NCI-H1105 (cell line): ENCODE data around the gene CHRM5.

Experiments used
- DNase-seq: peaks from one replicate; lab custom pipeline; 2025; lab: John Stamatoyannopoulos, UW

CHRM5 gene

GRCh38 chr15:34101366-34102174 lies 133.3 kb downstream of the CHRM5 start, which contains the start of the genes EMC7 and PGBD4:
TSS of gene EMC7 (minus strand) at chr15:34101862. CDS start at chr15:34101839, 23 bp downstream.
TSS of gene PGBD4 (plus strand) at chr15:34102083. CDS start at chr15:34102532, 449 bp downstream.
- peak; percentile 88 for DNase-seq

DNA sequence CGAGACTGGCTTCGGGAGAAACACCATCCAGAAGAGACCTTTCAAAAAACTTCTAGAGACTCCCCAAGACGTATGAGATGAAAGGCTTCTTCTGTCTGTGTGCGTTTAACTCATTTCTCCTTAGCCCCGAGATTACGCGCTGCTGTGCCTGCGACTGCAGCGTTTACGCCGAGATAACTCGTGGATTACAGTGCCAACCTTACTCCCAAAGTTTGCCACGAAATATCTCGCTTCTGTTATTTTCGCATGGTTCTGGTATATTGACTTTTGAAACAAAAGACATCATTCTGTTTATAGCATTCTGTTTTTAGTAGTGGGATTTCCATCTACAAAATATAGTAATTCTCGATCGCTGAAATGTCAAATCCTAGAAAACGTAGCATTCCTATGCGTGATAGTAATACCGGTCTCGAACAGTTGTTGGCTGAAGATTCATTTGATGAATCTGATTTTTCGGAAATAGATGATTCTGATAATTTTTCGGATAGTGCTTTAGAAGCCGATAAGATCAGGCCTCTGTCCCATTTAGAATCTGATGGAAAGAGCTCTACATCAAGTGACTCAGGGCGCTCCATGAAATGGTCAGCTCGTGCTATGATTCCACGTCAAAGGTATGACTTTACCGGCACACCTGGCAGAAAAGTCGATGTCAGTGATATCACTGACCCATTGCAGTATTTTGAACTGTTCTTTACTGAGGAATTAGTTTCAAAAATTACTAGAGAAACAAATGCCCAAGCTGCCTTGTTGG lies 134.1 kb downstream of the CHRM5 start:
- DNase-seq: no peak

- no peak for DNase-seq
Measured at GRCh38 chr15:34106423-34106822, 138.1 kb downstream of the CHRM5 start.

DNA sequence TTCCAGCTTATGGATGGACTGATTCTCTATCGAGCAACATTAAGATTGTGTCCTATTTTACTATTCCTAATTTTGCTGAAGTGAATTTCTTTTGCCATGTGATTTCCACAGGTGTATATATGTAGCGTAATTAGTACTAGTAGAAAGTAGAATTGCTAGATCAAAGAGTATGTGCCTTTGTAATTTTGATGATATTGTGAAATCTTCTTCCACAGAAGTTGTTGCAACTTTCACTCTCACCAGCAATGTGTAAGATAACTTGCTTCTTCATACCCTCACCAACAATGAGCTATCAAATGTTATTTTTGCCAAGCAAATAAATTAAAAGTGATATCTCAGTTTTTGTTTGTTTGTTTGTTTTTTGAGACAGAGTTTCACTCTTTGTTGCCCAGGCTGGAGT lies 139.0 kb downstream of the CHRM5 start:
- no peak for DNase-seq

DNA sequence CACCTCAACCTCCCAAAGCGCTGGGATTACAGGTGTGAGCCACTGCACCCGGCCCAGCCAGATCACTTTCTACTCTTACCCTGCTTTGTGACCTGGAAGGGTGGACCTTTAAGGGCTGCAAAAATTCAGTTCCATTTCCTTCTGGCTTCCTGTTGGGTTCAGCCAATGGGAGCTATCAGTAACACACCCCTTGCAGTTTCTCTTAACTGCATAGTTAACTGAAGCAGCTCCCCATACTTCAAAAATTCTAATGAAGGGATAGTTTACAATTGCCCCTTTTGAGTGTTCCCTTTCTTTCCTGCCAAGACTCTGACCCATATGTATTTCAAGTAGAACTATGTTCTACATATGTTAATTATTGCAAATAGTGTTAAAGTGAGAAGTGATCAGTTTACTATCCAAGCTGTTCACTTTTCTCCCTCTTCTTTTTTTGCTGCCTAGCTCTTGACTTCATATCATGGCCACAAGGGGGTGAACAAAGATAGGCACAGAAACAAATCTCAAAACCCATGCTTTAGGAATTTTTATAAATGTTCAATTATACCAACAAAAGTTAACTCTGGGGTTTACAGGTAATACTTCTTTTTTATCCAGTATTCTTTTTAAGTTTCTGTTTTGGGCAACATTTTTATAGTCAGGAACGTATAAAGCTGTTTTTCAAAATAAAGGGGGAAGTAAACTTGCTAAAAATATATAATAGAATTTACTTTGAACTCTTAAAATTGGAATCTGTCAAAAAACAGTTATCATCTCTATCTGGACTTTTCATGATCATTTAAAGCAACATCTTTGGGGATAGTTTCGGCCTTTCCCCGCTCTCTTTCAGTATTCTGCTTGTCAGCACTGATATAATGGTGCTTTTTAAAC lies 141.7 kb downstream of the CHRM5 start:
- DNase-seq: no peak

- no peak for DNase-seq
Measured at GRCh38 chr15:34111488-34111887, 143.2 kb downstream of the CHRM5 start.

DNA sequence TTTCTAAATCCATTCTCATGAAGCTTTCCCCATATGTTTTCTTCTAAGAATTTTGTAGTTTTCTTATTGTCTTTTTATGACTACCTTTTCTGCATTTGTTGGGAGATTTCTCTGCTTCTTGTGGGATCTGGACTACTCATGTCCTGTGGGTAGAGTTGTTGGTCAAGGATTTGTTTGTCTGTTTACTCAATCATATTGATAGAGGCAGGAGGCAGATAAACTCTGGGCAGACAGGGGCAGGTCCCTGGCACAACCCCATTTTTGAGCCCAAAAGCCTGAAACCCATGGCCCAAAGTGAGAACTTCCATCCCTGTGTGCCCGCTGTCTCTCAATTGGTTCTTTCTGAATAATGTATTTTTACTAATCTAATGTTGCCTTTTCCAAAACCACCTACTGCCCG lies 145.9 kb downstream of the CHRM5 start:
- DNase-seq: no peak

DNA sequence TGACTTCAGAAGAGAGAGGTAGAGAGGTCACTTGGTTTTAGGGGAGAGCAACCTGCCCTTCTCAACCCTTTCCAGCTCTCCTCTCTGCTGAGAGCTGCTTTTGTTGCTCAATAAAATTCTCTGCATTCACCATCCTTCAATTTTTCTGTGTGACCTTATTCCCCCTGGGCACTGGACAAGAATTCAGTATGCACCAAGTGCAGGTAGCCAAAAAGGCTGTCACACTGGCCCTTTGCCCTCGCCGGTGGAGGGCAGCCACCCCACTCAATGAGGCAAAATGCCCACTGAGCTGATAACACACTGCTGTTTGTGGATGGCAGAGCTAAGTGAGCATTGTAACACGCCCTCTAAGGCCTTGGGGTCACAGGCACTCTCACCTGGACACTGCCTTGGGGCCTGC lies 146.4 kb downstream of the CHRM5 start:
- no peak for DNase-seq

DNA sequence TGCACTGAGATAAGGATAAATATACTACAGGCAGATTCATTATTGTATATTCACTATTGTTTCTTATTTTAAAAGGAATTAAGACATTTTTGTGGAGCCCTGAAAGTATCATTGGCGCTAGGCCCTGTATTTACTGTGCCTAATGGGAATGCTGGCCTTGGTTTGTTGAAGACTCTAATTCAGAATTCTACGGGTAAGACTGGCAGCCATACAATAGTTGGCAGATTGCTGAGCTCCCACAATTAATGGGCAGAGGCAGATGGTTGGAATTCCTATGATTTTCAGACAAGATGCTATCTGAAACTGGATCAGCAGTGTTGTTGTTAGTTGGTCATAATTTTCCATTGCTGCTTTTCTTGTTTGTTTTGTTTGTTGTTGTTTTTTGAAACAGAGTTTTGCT lies 148.3 kb downstream of the CHRM5 start:
- no peak for DNase-seq
